Measurements from ENCODE around the gene SVOPL. TPM values are rescaled to one million over a fixed set of nuclear protein-coding genes. Genes with fewer than 3 reads are reported as not detected.

SVOPL gene
- polyA plus RNA-seq, 3 donors: not detected

DNA sequence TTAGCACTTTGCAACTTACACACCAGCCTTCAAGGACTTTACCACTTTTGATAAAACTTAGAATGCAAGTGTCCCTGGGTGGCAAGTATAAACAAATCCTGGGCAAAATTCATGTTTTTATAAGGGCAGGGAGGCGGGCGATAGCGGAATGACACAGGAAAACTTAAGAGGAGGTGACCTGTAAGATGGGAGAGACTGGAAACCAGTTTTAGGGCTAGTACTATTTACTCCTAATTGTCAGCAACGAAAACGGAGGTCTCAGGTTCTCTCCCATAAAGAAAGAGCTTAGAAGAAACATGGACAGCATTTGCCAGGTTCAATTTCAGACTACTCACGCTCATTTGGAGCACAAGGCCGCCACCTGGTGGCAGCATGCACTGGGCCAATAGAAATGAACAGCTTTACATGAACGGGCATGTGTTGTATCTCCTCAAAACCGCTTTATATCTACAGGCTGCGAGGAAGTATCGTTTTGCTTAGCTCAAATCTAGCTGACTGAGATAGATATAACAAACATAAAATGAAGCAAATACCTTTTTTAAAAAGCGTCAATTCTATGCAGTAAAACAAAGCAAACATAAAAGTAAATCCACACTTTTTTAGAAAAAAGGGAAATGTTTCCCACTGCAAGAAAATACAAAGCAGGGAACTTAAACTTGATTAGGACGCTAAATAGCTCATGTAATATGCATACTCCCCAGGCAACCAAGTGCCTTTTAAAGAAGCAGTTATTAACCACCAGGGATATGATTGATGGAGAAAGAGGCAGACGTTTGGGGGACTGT lies 37.6 kb upstream of the SVOPL start:
- Mint-ChIP-seq H3K27ac (no peak overlapping the region), H3K4me1 (peaks cover 7% of the 10 kb centered on the region), H3K36me3 (no peaks in the 10 kb centered on the region), H3K9me3 (no peaks in the 10 kb centered on the region), H3K4me3 (peak overlapping the region in 1 of 2 donors; percentile 64), H3K27me3 (ENCODE audit: low read depth in 3 of 3) (peaks cover 0 to 5% (median 1%) of the 10 kb centered on the region in 3 donors)
- DNase-seq: peak; percentile 56 to 61 (median 58)
- no peak overlapping the region for H3K27ac ChIP-seq (ENCODE audit: low read depth in 1 of 2, low read length in 2 of 2)
- H3K9me3 ChIP-seq (replicated peaks in 1 of 2; ENCODE audit: control insufficient read depth in 1 of 2, insufficient read depth in 1 of 2, low read length in 2 of 2): no peaks in the 10 kb centered on the region
- no peak overlapping the region for H3K9ac ChIP-seq (ENCODE audit: insufficient read depth, low read length, poor library complexity, severe bottlenecking)
- intact Hi-C loops (cut with micrococcal nuclease): loop anchor here (2.0 to 10.0 kb wide), 3 partner anchors 576 to 836 kb away; no protein-coding TSS in a partner anchor
- no peaks in the 10 kb centered on the region for H3K36me3 ChIP-seq (replicated peaks in 1 of 2; ENCODE audit: control insufficient read depth in 1 of 2, insufficient read depth in 2 of 2, low read length in 2 of 2)
- no peaks in the 10 kb centered on the region for H3K27me3 ChIP-seq (ENCODE audit: control insufficient read depth in 2 of 2, insufficient read depth in 2 of 2, low read length in 2 of 2)
- no peak overlapping the region for H3K4me3 ChIP-seq (replicated peaks in 1 of 3; ENCODE audit: low read depth in 2 of 3, low read length in 3 of 3)
- H2AFZ ChIP-seq (ENCODE audit: insufficient read depth, low read depth, low read length, poor library complexity, severe bottlenecking): peak overlapping the region; percentile 19
- H3K4me1 ChIP-seq (ENCODE audit: control insufficient read depth in 1 of 2, insufficient read depth in 2 of 2, low read length in 2 of 2): no peaks in the 10 kb centered on the region
- H3K79me2 ChIP-seq (ENCODE audit: insufficient read depth, low read length): no peaks in the 10 kb centered on the region
- WGBS (ENCODE audit: insufficient coverage): 0% methylated on average over 4 of the region's 14 CpGs
- no peaks in the 10 kb centered on the region for H4K20me1 ChIP-seq (ENCODE audit: insufficient read depth, low read length)
- peak; percentile 94 for TF ChIP-seq CTCF (IDR thresholded peaks at IDR 0.05)
- H3K4me2 ChIP-seq (replicated peaks; ENCODE audit: extremely low read depth, low read length, poor library complexity, severe bottlenecking): no peak overlapping the region

DNA sequence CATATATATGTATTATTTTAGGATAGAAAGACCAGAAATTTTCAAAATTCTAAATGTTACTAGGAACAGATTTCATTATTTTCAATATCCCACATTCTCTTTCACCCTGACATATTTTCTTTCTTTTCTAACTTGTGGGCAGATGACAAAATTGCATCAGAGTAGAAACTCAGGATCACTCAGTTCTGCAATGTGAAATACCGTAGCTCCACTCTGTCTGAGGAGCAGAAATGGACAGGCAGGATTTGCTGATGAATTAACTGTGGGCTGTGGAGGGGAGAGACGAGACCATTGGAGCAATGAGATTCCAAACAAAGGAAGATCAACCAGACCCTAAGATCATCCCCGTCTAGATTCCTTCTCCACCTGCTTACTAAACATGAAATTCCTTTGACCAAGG lies 37.0 kb upstream of the SVOPL start:
- no peak for DNase-seq
- Histone ChIP-seq H3K27me3 (ENCODE audit: control insufficient read depth in 2 of 2, insufficient read depth in 2 of 2, low read length in 2 of 2) (no peaks in the 10 kb centered on the region), H3K4me2 (replicated peaks; ENCODE audit: extremely low read depth, low read length, poor library complexity, severe bottlenecking) (no peak overlapping the region), H3K27ac (ENCODE audit: low read depth in 1 of 2, low read length in 2 of 2) (no peak overlapping the region), H2AFZ (ENCODE audit: insufficient read depth, low read depth, low read length, poor library complexity, severe bottlenecking) (no peak overlapping the region), H3K79me2 (ENCODE audit: insufficient read depth, low read length) (no peaks in the 10 kb centered on the region), H3K36me3 (replicated peaks in 1 of 2; ENCODE audit: control insufficient read depth in 1 of 2, insufficient read depth in 2 of 2, low read length in 2 of 2) (no peaks in the 10 kb centered on the region), H3K9ac (ENCODE audit: insufficient read depth, low read length, poor library complexity, severe bottlenecking) (no peak overlapping the region), H3K4me1 (ENCODE audit: control insufficient read depth in 1 of 2, insufficient read depth in 2 of 2, low read length in 2 of 2) (no peaks in the 10 kb centered on the region), H4K20me1 (ENCODE audit: insufficient read depth, low read length) (no peaks in the 10 kb centered on the region), H3K4me3 (replicated peaks in 1 of 3; ENCODE audit: low read depth in 2 of 3, low read length in 3 of 3) (no peak overlapping the region), H3K9me3 (replicated peaks in 1 of 2; ENCODE audit: control insufficient read depth in 1 of 2, insufficient read depth in 1 of 2, low read length in 2 of 2) (no peaks in the 10 kb centered on the region)
- no peaks in the 10 kb centered on the region for H3K9me3 Mint-ChIP-seq
- H3K4me3 Mint-ChIP-seq: no peak overlapping the region
- 100% methylated on average over 1 of the region's 3 CpGs for WGBS (ENCODE audit: insufficient coverage)
- peaks cover 0 to 5% (median 1%) of the 10 kb centered on the region in 3 donors for H3K27me3 Mint-ChIP-seq (ENCODE audit: low read depth in 3 of 3)
- TF ChIP-seq CTCF (IDR thresholded peaks at IDR 0.05): no peak
- intact Hi-C loops (cut with micrococcal nuclease): loop anchor here (2.0 to 10.0 kb wide), 3 partner anchors 576 to 835 kb away; no protein-coding TSS in a partner anchor
- peaks cover 7% of the 10 kb centered on the region for H3K4me1 Mint-ChIP-seq
- H3K36me3 Mint-ChIP-seq: no peaks in the 10 kb centered on the region
- H3K27ac Mint-ChIP-seq: no peak overlapping the region

All from CD14-positive monocyte (primary cell).